ENCODE results near the gene COMT. TPM values are rescaled to one million over a fixed set of nuclear protein-coding genes. Genes with fewer than 3 reads are reported as not detected.

The COMT gene
- total and polyA plus RNA-seq, 2 of the 4 experiments (the other 2 are of a cell fraction) = 202 to 347 TPM

- TF ChIP-seq NFE2L2 (IDR thresholded peaks at IDR 0.05; ENCODE audit: low read depth, low read length) = no peak
Measured at GRCh38 chr22:19904935-19905334, 36.6 kb upstream of the COMT start (continued).

- no TSS peak for BruUV-seq (replicated peaks)
- DNase-seq = no peak
- POLR2A ChIA-PET (ENCODE audit: unreplicated experiment) = no interaction called here
Measured at GRCh38 chr22:19905347-19906276, 36.0 kb upstream of the COMT start.

More at GRCh38 chr22:19905347-19906276, 36.0 kb upstream of the COMT start:
- TF ChIP-seq FOS (IDR thresholded peaks at IDR 0.05; ENCODE audit: low read depth, low read length) = no peak
- no peak for TF ChIP-seq POLR2A (IDR thresholded peaks at IDR 0.05; ENCODE audit: low read depth, low read length)
- no peak for TF ChIP-seq RAD21 (IDR thresholded peaks at IDR 0.05; ENCODE audit: low read length)
- no peak for TF ChIP-seq ELK1 (IDR thresholded peaks at IDR 0.05; ENCODE audit: borderline replicate concordance, low read depth, low read length)
- TF ChIP-seq USF2 (IDR thresholded peaks at IDR 0.05; ENCODE audit: low read depth, low read length) = no peak
- TF ChIP-seq RCOR1 (IDR thresholded peaks at IDR 0.05; ENCODE audit: insufficient replicate concordance, low read length) = no peak
- no peak for TF ChIP-seq SMC3 (IDR thresholded peaks at IDR 0.05; ENCODE audit: low read depth, low read length)
- TF ChIP-seq MAFK (IDR thresholded peaks at IDR 0.05; ENCODE audit: low read depth, low read length) = no peak
- TF ChIP-seq MXI1 (IDR thresholded peaks at IDR 0.05; ENCODE audit: borderline replicate concordance, low read depth, low read length) = no peak
- no peak for TF ChIP-seq MAZ (IDR thresholded peaks at IDR 0.05; ENCODE audit: borderline replicate concordance, low read depth, low read length)
- no peak for TF ChIP-seq BHLHE40 (IDR thresholded peaks at IDR 0.05; ENCODE audit: low read depth, low read length)
- H3K36me3 ChIP-seq (ENCODE audit: control insufficient read depth, insufficient read depth, low read length) = peaks cover 3% of the 10 kb centered on the region
- H3K4me2 ChIP-seq (ENCODE audit: low read depth, low read length) = 0 out of 2 replicates have a peak overlapping the region, but pooled peaks have one; percentile 10
- ATAC-seq (ENCODE audit: low read depth) = no peak
- H3K18ac ChIP-seq (ENCODE audit: low read depth, low read length) = no peak overlapping the region
- no peaks in the 10 kb centered on the region for H3K27me3 ChIP-seq (ENCODE audit: control insufficient read depth, insufficient read depth, low read length)
- peaks cover 9% of the 10 kb centered on the region for H3K4me1 ChIP-seq (ENCODE audit: control insufficient read depth, insufficient read depth, low read length)
- peak overlapping the region; percentile 74 for H2AK9ac ChIP-seq (replicated peaks; ENCODE audit: low read depth, low read length, poor library complexity)
- no peak overlapping the region for H2BK15ac ChIP-seq (ENCODE audit: low read depth, low read length)
- intact Hi-C loops (cut with micrococcal nuclease) (no loop called here), in situ Hi-C loops (cut with MboI; ENCODE audit: low sequenced_read_pairs) (no loop called here), dilution Hi-C loops (cut with HindIII; ENCODE audit: low sequenced_read_pairs, unreplicated experiment) (no loop called here)
- H3K9ac ChIP-seq (ENCODE audit: low read depth, low read length) = peak overlapping the region; percentile 29; the same call in 1 of the 2 replicates
- H3K14ac ChIP-seq (replicated peaks; ENCODE audit: low read depth, low read length) = 0 out of 2 replicates have a peak overlapping the region, but pooled peaks have one; percentile 61
- no peak overlapping the region for H3K23ac ChIP-seq (ENCODE audit: low read depth, low read length)
- peak overlapping the region; percentile 63 for H3K4ac ChIP-seq (ENCODE audit: low read depth, low read length)
- peak overlapping the region; percentile 50 for H4K91ac ChIP-seq (ENCODE audit: insufficient read depth, low read depth, low read length)
- H3K27ac ChIP-seq (ENCODE audit: insufficient read depth, low read length) = no peak overlapping the region
- 0 out of 2 replicates have a peak overlapping the region, but pooled peaks have one; percentile 4 for H4K5ac ChIP-seq (ENCODE audit: low read depth, low read length)
- peak overlapping the region; percentile 35 to 62; a peak in 1 of 4 replicates for H4K8ac ChIP-seq (ENCODE audit: low read depth in 2 of 2, low read length in 2 of 2)
- CTCF ChIA-PET = interaction anchor here (0.6 to 2.9 kb wide), 4 partner anchors 27 to 175 kb away, joined by 3 to 21 read pairs (median 4); no protein-coding TSS in a partner anchor
- no peaks in the 10 kb centered on the region for H4K20me1 ChIP-seq (ENCODE audit: insufficient read depth, low read length)
- peak overlapping the region; percentile 79; the same call in 1 of the 2 replicates for H2AK5ac ChIP-seq (ENCODE audit: low read depth, low read length)
- peaks cover 6% of the 10 kb centered on the region; the same call in 1 of the 2 replicates for H3K9me1 ChIP-seq (ENCODE audit: insufficient read depth, low read length)
- no peak overlapping the region; the same call in 1 of the 2 replicates for H2BK20ac ChIP-seq (ENCODE audit: low read depth, low read length)
- no peaks in the 10 kb centered on the region for H3K9me3 ChIP-seq (ENCODE audit: control insufficient read depth, insufficient read depth, low read length)
- H3K4me3 ChIP-seq (ENCODE audit: insufficient read depth, low read depth, low read length) = no peak overlapping the region
- peak overlapping the region; percentile 48 for H2AFZ ChIP-seq (replicated peaks; ENCODE audit: low read length, poor library complexity)
- H3K79me1 ChIP-seq (ENCODE audit: low read depth in 1 of 2, low read length in 2 of 2) = peaks cover 0 to 7% of the 10 kb centered on the region in 2 experiments; a peak in 2 of 4 replicates
- no peak overlapping the region for H2BK5ac ChIP-seq (ENCODE audit: low read depth, low read length, poor library complexity, severe bottlenecking)
- peak overlapping the region; percentile 68 for H2BK120ac ChIP-seq (ENCODE audit: low read depth, low read length)
- 72% methylated on average over 9 of the region's 22 CpGs; no CpG with 5 or more reads in 1 of the 2 experiments for WGBS, 2 experiments (ENCODE audit: extremely low coverage in 2 of 2, insufficient read length in 1 of 2)
- H3K56ac ChIP-seq (ENCODE audit: extremely low read depth, insufficient read depth, low read length) = no peak overlapping the region
